ENCODE data around the gene UBE2D2.
"Not testable (repeated sequence)": the region's sequence is repeated elsewhere in the genome, so short reads cannot be mapped to it uniquely, and the experiment has no call there.

The UBE2D2 gene

GRCh38 chr5:139578325-139578724 lies 17.2 kb downstream of the UBE2D2 start:
- no peak for DNase-seq (ENCODE audit: extremely low read depth in 1 of 2, low read depth in 1 of 2)

GRCh38 chr5:139582181-139582580 lies 21.0 kb downstream of the UBE2D2 start:
- DNase-seq (ENCODE audit: extremely low read depth in 1 of 2, low read depth in 1 of 2) = not testable (repeated sequence)

- DNase-seq (ENCODE audit: extremely low read depth in 1 of 2, low read depth in 1 of 2) = no peak
Observed at GRCh38 chr5:139584137-139584536, 23.0 kb downstream of the UBE2D2 start.

- DNase-seq (ENCODE audit: extremely low read depth in 1 of 2, low read depth in 1 of 2) = not testable (repeated sequence)
Observed at GRCh38 chr5:139588116-139588515, 27.0 kb downstream of the UBE2D2 start.

GRCh38 chr5:139588962-139589361 lies 27.8 kb downstream of the UBE2D2 start:
- DNase-seq (ENCODE audit: extremely low read depth in 1 of 2, low read depth in 1 of 2) = no peak

GRCh38 chr5:139592289-139592688 lies 31.1 kb downstream of the UBE2D2 start:
- no peak for DNase-seq (ENCODE audit: extremely low read depth in 1 of 2, low read depth in 1 of 2)

- not testable (repeated sequence) for DNase-seq (ENCODE audit: extremely low read depth in 1 of 2, low read depth in 1 of 2)
Observed at GRCh38 chr5:139593076-139593475, 31.9 kb downstream of the UBE2D2 start.

GRCh38 chr5:139593716-139594319 lies 32.7 kb downstream of the UBE2D2 start:
- DNase-seq (ENCODE audit: extremely low read depth in 1 of 2, low read depth in 1 of 2) = no peak

- no peak for DNase-seq (ENCODE audit: extremely low read depth in 1 of 2, low read depth in 1 of 2)
Observed at GRCh38 chr5:139597134-139597533, 36.0 kb downstream of the UBE2D2 start.

- DNase-seq (ENCODE audit: extremely low read depth in 1 of 2, low read depth in 1 of 2) = not testable (repeated sequence)
Observed at GRCh38 chr5:139598601-139598965, 37.4 kb downstream of the UBE2D2 start.

- no peak for DNase-seq (ENCODE audit: extremely low read depth in 1 of 2, low read depth in 1 of 2)
Observed at GRCh38 chr5:139600336-139600949, 39.3 kb downstream of the UBE2D2 start.

GRCh38 chr5:139601429-139601828 lies 40.3 kb downstream of the UBE2D2 start:
- no peak for DNase-seq (ENCODE audit: extremely low read depth in 1 of 2, low read depth in 1 of 2)

- DNase-seq (ENCODE audit: extremely low read depth in 1 of 2, low read depth in 1 of 2) = not testable (repeated sequence)
Observed at GRCh38 chr5:139601948-139602347, 40.8 kb downstream of the UBE2D2 start.

- DNase-seq (ENCODE audit: extremely low read depth in 1 of 2, low read depth in 1 of 2) = no peak
Observed at GRCh38 chr5:139605887-139606286, 44.7 kb downstream of the UBE2D2 start.

GRCh38 chr5:139611703-139612584 lies 50.8 kb downstream of the UBE2D2 start:
- no peak for DNase-seq (ENCODE audit: extremely low read depth in 1 of 2, low read depth in 1 of 2)

- no peak for DNase-seq (ENCODE audit: extremely low read depth in 1 of 2, low read depth in 1 of 2)
Observed at GRCh38 chr5:139619861-139620260, 58.7 kb downstream of the UBE2D2 start.

- not testable (repeated sequence) for DNase-seq (ENCODE audit: extremely low read depth in 1 of 2, low read depth in 1 of 2)
Observed at GRCh38 chr5:139625398-139625797, 64.3 kb downstream of the UBE2D2 start.

GRCh38 chr5:139630855-139631254 lies 69.7 kb downstream of the UBE2D2 start:
- DNase-seq (ENCODE audit: extremely low read depth in 1 of 2, low read depth in 1 of 2) = no peak

GRCh38 chr5:139631520-139632165 lies 70.5 kb downstream of the UBE2D2 start:
- DNase-seq (ENCODE audit: extremely low read depth in 1 of 2, low read depth in 1 of 2) = no peak

- peak in 1 of 2 donors; percentile 27 for DNase-seq (ENCODE audit: extremely low read depth in 1 of 2, low read depth in 1 of 2)
Observed at GRCh38 chr5:139633295-139634027, 72.3 kb downstream of the UBE2D2 start.

- DNase-seq (ENCODE audit: extremely low read depth in 1 of 2, low read depth in 1 of 2) = no peak
Observed at GRCh38 chr5:139634028-139634325, 72.8 kb downstream of the UBE2D2 start.

All from stimulated activated CD8-positive, alpha-beta memory T cell treated with anti-CD3 and anti-CD28 coated beads, Interleukin-7, amount 100 ng/mL, for 48 hours (primary cell).